Measurements from ENCODE around the gene ZSCAN9. TPM values are rescaled to one million over a fixed set of nuclear protein-coding genes. Genes with fewer than 3 reads are reported as not detected.

ZSCAN9 gene
- total and polyA plus RNA-seq, 9 of the 15 experiments (the other 6 are each of a cell fraction or from before 2014, with no cell fraction given), result 18.8 to 48.9 (median 28.7) TPM

- TF ChIP-seq ZNF318 (IDR thresholded peaks at IDR 0.05; ENCODE audit: borderline replicate concordance in 1 of 2, low read depth in 1 of 2) (peak in 1 of 2 experiments; percentile 84; a peak in 1 of 4 replicates), RREB1 (CRISPR knock-in tag; IDR thresholded peaks at IDR 0.05) (no peak), MTA1 (IDR thresholded peaks at IDR 0.05; ENCODE audit: borderline replicate concordance) (no peak), GABPB1 (CRISPR knock-in tag; IDR thresholded peaks at IDR 0.05) (no peak), BMI1 (IDR thresholded peaks at IDR 0.05; ENCODE audit: low read length) (no peak), ETV5 (CRISPR knock-in tag; IDR thresholded peaks at IDR 0.05; ENCODE audit: low read depth) (no peak), PKNOX1 (IDR thresholded peaks at IDR 0.05) (no peak), RFX5 (IDR thresholded peaks at IDR 0.05; ENCODE audit: low read depth, low read length) (no peak), MAFK (IDR thresholded peaks at IDR 0.05; ENCODE audit: low read length) (no peak), E2F1 (CRISPR knock-in tag; IDR thresholded peaks at IDR 0.05) (0 out of 2 replicates have a peak, but pooled peaks have one; percentile 11), CBFA2T3 (IDR thresholded peaks at IDR 0.05) (no peak), ZNF253 (CRISPR knock-in tag; conservative IDR thresholded peaks at IDR 0.05) (no peak), PYGO2 (tag; IDR thresholded peaks at IDR 0.05) (no peak)
Observed at GRCh38 chr6:28213213-28213523, 11.9 kb upstream of the ZSCAN9 start (continued).

Data from K562 (cell line).